Activated T-cell treated with anti-CD3 and anti-CD28 coated beads, Interleukin-2, amount 50 U/mL, for 4 hours (primary cell): ENCODE results near the gene MINDY1. TPM values are rescaled to one million over a fixed set of nuclear protein-coding genes. Genes with fewer than 3 reads are reported as not detected.

Experiments
- ATAC-seq, 2 donors: fragments of 200-7000 bp; cut with Tn5 transposase; one replicate each; pipeline ENCODE4 v1.10.0; 2021
- DNase-seq: peaks from one replicate; pipeline ENCODE4 v3.0.0-alpha.2; 2020
- H3K27me3 Mint-ChIP-seq: one replicate; pipeline ENCODE4 v1.8.0; 2021; ENCODE audit warnings: low read depth, mixed read lengths
- H3K36me3 Mint-ChIP-seq: one replicate; pipeline ENCODE4 v1.8.0; 2022; ENCODE audit warnings: mixed read lengths; ENCODE audit not compliant: insufficient read depth
- H3K4me1 Mint-ChIP-seq: one replicate; pipeline ENCODE4 v1.8.0; 2021; ENCODE audit warnings: low read depth, mixed read lengths
- H3K4me3 Mint-ChIP-seq: one replicate; pipeline ENCODE4 v1.8.0; 2021; ENCODE audit warnings: mild to moderate bottlenecking, moderate library complexity, mixed read lengths
- H3K9me3 Mint-ChIP-seq: one replicate; pipeline ENCODE4 v1.8.0; 2021; ENCODE audit warnings: mixed read lengths
- total RNA-seq, 3 donors: library from RNA; stranded (reverse); gene quantifications; one replicate each; pipeline ENCODE4 v1.2.1, GENCODE V29; 2021

Gene MINDY1
- total RNA-seq, 3 donors from 2014 or later = 5.0 to 7.0 (median 6.5) TPM

- H3K36me3 Mint-ChIP-seq = peaks cover 12% of the 10 kb centered on the region
- no peaks in the 10 kb centered on the region for H3K9me3 Mint-ChIP-seq
- DNase-seq (no peak), ATAC-seq (no peak)
- peak overlapping the region; percentile 98 for H3K4me3 Mint-ChIP-seq
- peaks cover 85% of the 10 kb centered on the region for H3K4me1 Mint-ChIP-seq
- no peaks in the 10 kb centered on the region for H3K27me3 Mint-ChIP-seq
These were observed 878 bp downstream of the MINDY1 start for GRCh38 chr1:151005729-151006319.

- H3K4me3 Mint-ChIP-seq = peak overlapping the region; percentile 67
- DNase-seq (no peak), ATAC-seq (no peak)
- H3K9me3 Mint-ChIP-seq = no peaks in the 10 kb centered on the region
- H3K4me1 Mint-ChIP-seq = peaks cover 75% of the 10 kb centered on the region
- H3K27me3 Mint-ChIP-seq = no peaks in the 10 kb centered on the region
- H3K36me3 Mint-ChIP-seq = peaks cover 15% of the 10 kb centered on the region
These were observed 3.5 kb downstream of the MINDY1 start for GRCh38 chr1:151003180-151003579.

- peaks cover 70% of the 10 kb centered on the region for H3K4me1 Mint-ChIP-seq
- no peak for DNase-seq
- no peaks in the 10 kb centered on the region for H3K9me3 Mint-ChIP-seq
- no peaks in the 10 kb centered on the region for H3K27me3 Mint-ChIP-seq
- peak overlapping the region; percentile 67 for H3K4me3 Mint-ChIP-seq
- peaks cover 15% of the 10 kb centered on the region for H3K36me3 Mint-ChIP-seq
- no peak for ATAC-seq
These were observed 4.1 kb downstream of the MINDY1 start for GRCh38 chr1:151002611-151003010.

GRCh38 chr1:151002051-151002450 is 4.7 kb downstream of the MINDY1 start:
- H3K4me3 Mint-ChIP-seq = no peak overlapping the region
- peaks cover 64% of the 10 kb centered on the region for H3K4me1 Mint-ChIP-seq
- no peaks in the 10 kb centered on the region for H3K27me3 Mint-ChIP-seq
- peaks cover 18% of the 10 kb centered on the region for H3K36me3 Mint-ChIP-seq
- DNase-seq (no peak), ATAC-seq (no peak)
- H3K9me3 Mint-ChIP-seq = no peaks in the 10 kb centered on the region

GRCh38 chr1:151001602-151002001 is 5.1 kb downstream of the MINDY1 start:
- no peak for ATAC-seq
- peaks cover 60% of the 10 kb centered on the region for H3K4me1 Mint-ChIP-seq
- no peak for DNase-seq
- H3K36me3 Mint-ChIP-seq = peaks cover 18% of the 10 kb centered on the region
- no peaks in the 10 kb centered on the region for H3K27me3 Mint-ChIP-seq
- H3K4me3 Mint-ChIP-seq = no peak overlapping the region
- no peaks in the 10 kb centered on the region for H3K9me3 Mint-ChIP-seq

GRCh38 chr1:151000408-151000807 is 6.3 kb downstream of the MINDY1 start:
- H3K4me1 Mint-ChIP-seq = peaks cover 52% of the 10 kb centered on the region

GRCh38 chr1:150999926-151000325 is 6.8 kb downstream of the MINDY1 start:
- Mint-ChIP-seq H3K27me3 (no peaks in the 10 kb centered on the region), H3K9me3 (no peaks in the 10 kb centered on the region), H3K36me3 (peaks cover 18% of the 10 kb centered on the region), H3K4me1 (peaks cover 49% of the 10 kb centered on the region), H3K4me3 (no peak overlapping the region)
- ATAC-seq (no peak), DNase-seq (no peak)

More at GRCh38 chr1:151000408-151000807, 6.3 kb downstream of the MINDY1 start:
- no peaks in the 10 kb centered on the region for H3K27me3 Mint-ChIP-seq
- DNase-seq = no peak
- H3K9me3 Mint-ChIP-seq = no peaks in the 10 kb centered on the region
- H3K36me3 Mint-ChIP-seq = peaks cover 18% of the 10 kb centered on the region
- no peak for ATAC-seq
- no peak overlapping the region for H3K4me3 Mint-ChIP-seq

- DNase-seq (no peak), ATAC-seq (peak; percentile 61 to 70)
- Mint-ChIP-seq H3K4me3 (no peak overlapping the region), H3K36me3 (peaks cover 18% of the 10 kb centered on the region), H3K27me3 (no peaks in the 10 kb centered on the region), H3K4me1 (peaks cover 44% of the 10 kb centered on the region), H3K9me3 (no peaks in the 10 kb centered on the region)
These were observed 7.5 kb downstream of the MINDY1 start for GRCh38 chr1:150999051-150999674.

GRCh38 chr1:150997949-150998348 is 8.8 kb downstream of the MINDY1 start:
- Mint-ChIP-seq H3K36me3 (peaks cover 18% of the 10 kb centered on the region), H3K4me3 (no peak overlapping the region), H3K27me3 (no peaks in the 10 kb centered on the region), H3K9me3 (no peaks in the 10 kb centered on the region), H3K4me1 (peaks cover 34% of the 10 kb centered on the region)
- ATAC-seq = no peak
- no peak for DNase-seq

GRCh38 chr1:150997126-150997872 is 9.4 kb downstream of the MINDY1 start:
- Mint-ChIP-seq H3K4me1 (peaks cover 28% of the 10 kb centered on the region), H3K4me3 (no peak overlapping the region), H3K27me3 (no peaks in the 10 kb centered on the region), H3K9me3 (no peaks in the 10 kb centered on the region), H3K36me3 (peaks cover 16% of the 10 kb centered on the region)
- no peak for ATAC-seq
- no peak for DNase-seq

- H3K4me3 Mint-ChIP-seq = no peak overlapping the region
- H3K27me3 Mint-ChIP-seq = no peaks in the 10 kb centered on the region
- H3K36me3 Mint-ChIP-seq = peaks cover 7% of the 10 kb centered on the region
- no peaks in the 10 kb centered on the region for H3K9me3 Mint-ChIP-seq
- peaks cover 16% of the 10 kb centered on the region for H3K4me1 Mint-ChIP-seq
- DNase-seq (no peak), ATAC-seq (no peak)
These were observed 10.8 kb downstream of the MINDY1 start for GRCh38 chr1:150995896-150996295.

GRCh38 chr1:150995460-150995859 is 11.2 kb downstream of the MINDY1 start:
- Mint-ChIP-seq H3K4me3 (no peak overlapping the region), H3K9me3 (no peaks in the 10 kb centered on the region), H3K27me3 (no peaks in the 10 kb centered on the region), H3K4me1 (peaks cover 12% of the 10 kb centered on the region), H3K36me3 (peaks cover 3% of the 10 kb centered on the region)
- DNase-seq = no peak
- ATAC-seq = no peak

GRCh38 chr1:150994248-150994647 is 12.5 kb downstream of the MINDY1 start:
- Mint-ChIP-seq H3K4me1 (peaks cover 9% of the 10 kb centered on the region), H3K27me3 (no peaks in the 10 kb centered on the region), H3K9me3 (no peaks in the 10 kb centered on the region), H3K4me3 (no peak overlapping the region), H3K36me3 (peaks cover 3% of the 10 kb centered on the region)
- ATAC-seq (no peak), DNase-seq (no peak)

GRCh38 chr1:150992626-150993025 is 14.1 kb downstream of the MINDY1 start:
- no peak for ATAC-seq
- no peaks in the 10 kb centered on the region for H3K9me3 Mint-ChIP-seq
- H3K4me1 Mint-ChIP-seq = peaks cover 4% of the 10 kb centered on the region

GRCh38 chr1:150987924-150988323 is 18.8 kb downstream of the MINDY1 start:
- DNase-seq = no peak
- H3K27me3 Mint-ChIP-seq = no peaks in the 10 kb centered on the region
- H3K36me3 Mint-ChIP-seq = no peaks in the 10 kb centered on the region
- ATAC-seq = no peak
- no peaks in the 10 kb centered on the region for H3K9me3 Mint-ChIP-seq
- H3K4me1 Mint-ChIP-seq = no peaks in the 10 kb centered on the region
- H3K4me3 Mint-ChIP-seq = no peak overlapping the region

More at GRCh38 chr1:150992626-150993025, 14.1 kb downstream of the MINDY1 start:
- H3K27me3 Mint-ChIP-seq = no peaks in the 10 kb centered on the region
- H3K36me3 Mint-ChIP-seq = peaks cover 3% of the 10 kb centered on the region
- DNase-seq = no peak
- H3K4me3 Mint-ChIP-seq = no peak overlapping the region
